ENCODE measurements around the gene ZNF594. TPM values are rescaled to one million over a fixed set of nuclear protein-coding genes. Genes with fewer than 3 reads are reported as not detected.
"Not testable (repeated sequence)": the region's sequence is repeated elsewhere in the genome, so short reads cannot be mapped to it uniquely, and the experiment has no call there.

The ZNF594 gene
- total RNA-seq, 2 experiments from 2014 or later = 7.7 to 8.7 TPM

- Mint-ChIP-seq H3K27me3 (peaks cover 4% of the 10 kb centered on the region), H3K36me3 (ENCODE audit: low read depth) (no peaks in the 10 kb centered on the region), H3K4me1 (ENCODE audit: low read depth) (no peaks in the 10 kb centered on the region), H3K27ac (no peak overlapping the region), H3K9me3 (no peaks in the 10 kb centered on the region), H3K4me3 (no peak overlapping the region)
- no peak for TF ChIP-seq CTCF (IDR thresholded peaks at IDR 0.05)
- ChIA-PET POLR2A (no interaction called here), CTCF (no interaction called here)
- DNase-seq (no peak), ATAC-seq (no peak)
- intact Hi-C loops (cut with micrococcal nuclease) = no loop called here
Observed at GRCh38 chr17:5131146-5131715, 60.4 kb downstream of the ZNF594 start.

GRCh38 chr17:5130687-5131086 is 61.0 kb downstream of the ZNF594 start:
- intact Hi-C loops (cut with micrococcal nuclease); ATAC-seq; H3K9me3 Mint-ChIP-seq; DNase-seq; POLR2A ChIA-PET; H3K27ac Mint-ChIP-seq; H3K4me1 Mint-ChIP-seq (ENCODE audit: low read depth); H3K4me3 Mint-ChIP-seq; CTCF ChIA-PET; H3K27me3 Mint-ChIP-seq; H3K36me3 Mint-ChIP-seq (ENCODE audit: low read depth): not testable (repeated sequence)

- H3K9me3 Mint-ChIP-seq; H3K4me3 Mint-ChIP-seq; H3K27ac Mint-ChIP-seq; CTCF ChIA-PET; intact Hi-C loops (cut with micrococcal nuclease); H3K27me3 Mint-ChIP-seq; DNase-seq; ATAC-seq; POLR2A ChIA-PET; H3K4me1 Mint-ChIP-seq (ENCODE audit: low read depth); H3K36me3 Mint-ChIP-seq (ENCODE audit: low read depth): not testable (repeated sequence)
Observed at GRCh38 chr17:5130261-5130660, 61.4 kb downstream of the ZNF594 start.

DNA sequence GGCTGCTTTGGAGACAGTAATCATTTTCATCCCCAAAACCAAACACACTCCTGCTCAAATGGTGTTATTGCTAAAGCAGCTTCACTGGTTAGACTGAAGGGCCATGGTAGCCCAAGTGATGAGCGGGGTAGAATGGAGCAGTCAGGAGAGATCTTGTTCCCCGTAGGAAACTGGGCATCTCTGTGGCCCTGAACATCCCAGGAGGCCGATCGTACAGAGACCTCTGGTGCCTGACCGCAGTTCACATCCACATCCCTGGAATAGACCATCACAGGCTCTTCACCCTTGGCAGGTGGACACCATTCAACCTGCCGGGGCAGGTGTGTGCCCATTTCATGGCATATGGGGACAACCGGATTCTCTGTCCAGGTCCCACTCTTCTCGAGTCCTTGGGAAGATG is 61.9 kb downstream of the ZNF594 start:
- H3K4me3 Mint-ChIP-seq; DNase-seq; H3K36me3 Mint-ChIP-seq (ENCODE audit: low read depth); H3K27me3 Mint-ChIP-seq; H3K27ac Mint-ChIP-seq; CTCF ChIA-PET; intact Hi-C loops (cut with micrococcal nuclease); POLR2A ChIA-PET; ATAC-seq; H3K9me3 Mint-ChIP-seq; H3K4me1 Mint-ChIP-seq (ENCODE audit: low read depth): not testable (repeated sequence)

Other genes with a start within 250 kb of the ZNF594 start
- gene PFN1, start 243.3 kb downstream of the ZNF594 start, total RNA-seq = 1,000 to 10,000 TPM; 1,726 to 1,759 TPM
- gene ENO3, start 240.7 kb downstream of the ZNF594 start, total RNA-seq = 10 to 100 TPM; 31.3 to 34.0 TPM
- gene SPAG7, start 224.1 kb downstream of the ZNF594 start, total RNA-seq = 10 to 100 TPM; 62.7 to 62.9 TPM
- 10 to 100 TPM; 91.5 to 99.0 TPM for gene CAMTA2, start 204.2 kb downstream of the ZNF594 start, total RNA-seq
- gene INCA1, start 194.3 kb downstream of the ZNF594 start, total RNA-seq = under 1 TPM in 1 of 2 experiments, not detected in 1; 0.63 TPM
- gene KIF1C, start 193.9 kb downstream of the ZNF594 start, total RNA-seq = 10 to 100 TPM; 35.7 to 37.4 TPM
- gene SLC52A1, start 156.4 kb downstream of the ZNF594 start, total RNA-seq = under 1 TPM; 0.13 to 0.14 TPM
- gene ZFP3, start 113.4 kb downstream of the ZNF594 start, total RNA-seq = 1 to 10 TPM; 1.5 to 1.9 TPM
- gene ZNF232, start 80.0 kb downstream of the ZNF594 start, total RNA-seq = 10 to 100 TPM; 16.5 to 19.3 TPM
- gene USP6, start 75.8 kb downstream of the ZNF594 start, total RNA-seq = under 1 TPM; 0.04 to 0.07 TPM
- gene SCIMP, start 43.0 kb upstream of the ZNF594 start, total RNA-seq = under 1 TPM; 0.13 to 0.54 TPM
- 10 to 100 TPM; 58.7 to 60.6 TPM for gene RABEP1, start 90.4 kb upstream of the ZNF594 start, total RNA-seq
- 100 to 1,000 TPM; 140 to 141 TPM for gene NUP88, start 227.8 kb upstream of the ZNF594 start, total RNA-seq
- 10 to 100 TPM; 56.9 to 61.4 TPM for gene RPAIN, start 228.3 kb upstream of the ZNF594 start, total RNA-seq
- gene C1QBP, start 247.3 kb upstream of the ZNF594 start, total RNA-seq = 100 to 1,000 TPM; 463 to 470 TPM